AML-193 (cell line): ENCODE data around the gene PPIF.
"Not testable (repeated sequence)": the region's sequence is repeated elsewhere in the genome, so short reads cannot be mapped to it uniquely, and the experiment has no call there.

Experiments
- DNase-seq, 2 experiments: peaks; one replicate each; lab custom pipeline; 2025; lab: John Stamatoyannopoulos, UW

The PPIF gene

DNA sequence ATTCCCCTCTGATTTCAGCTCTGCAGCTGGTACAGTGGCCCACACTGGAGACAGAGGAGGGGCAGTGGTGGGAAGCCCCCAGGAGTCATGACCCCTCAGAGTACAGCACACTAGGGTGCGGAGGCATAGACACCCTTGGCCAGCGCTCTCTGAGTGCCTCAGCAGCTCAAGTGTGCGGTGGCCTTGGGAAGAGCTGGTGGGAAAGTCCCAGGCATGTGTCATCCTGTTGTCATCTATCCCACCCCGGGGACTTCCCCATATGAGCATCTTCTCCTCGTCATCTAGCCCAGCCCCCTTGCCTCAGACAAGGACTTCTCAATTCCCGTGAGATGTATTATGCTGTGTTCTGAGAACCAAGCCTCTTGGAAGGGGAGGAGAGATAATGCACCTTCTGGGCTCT, 15.6 kb upstream of the PPIF start:
- DNase-seq: no peak

DNA sequence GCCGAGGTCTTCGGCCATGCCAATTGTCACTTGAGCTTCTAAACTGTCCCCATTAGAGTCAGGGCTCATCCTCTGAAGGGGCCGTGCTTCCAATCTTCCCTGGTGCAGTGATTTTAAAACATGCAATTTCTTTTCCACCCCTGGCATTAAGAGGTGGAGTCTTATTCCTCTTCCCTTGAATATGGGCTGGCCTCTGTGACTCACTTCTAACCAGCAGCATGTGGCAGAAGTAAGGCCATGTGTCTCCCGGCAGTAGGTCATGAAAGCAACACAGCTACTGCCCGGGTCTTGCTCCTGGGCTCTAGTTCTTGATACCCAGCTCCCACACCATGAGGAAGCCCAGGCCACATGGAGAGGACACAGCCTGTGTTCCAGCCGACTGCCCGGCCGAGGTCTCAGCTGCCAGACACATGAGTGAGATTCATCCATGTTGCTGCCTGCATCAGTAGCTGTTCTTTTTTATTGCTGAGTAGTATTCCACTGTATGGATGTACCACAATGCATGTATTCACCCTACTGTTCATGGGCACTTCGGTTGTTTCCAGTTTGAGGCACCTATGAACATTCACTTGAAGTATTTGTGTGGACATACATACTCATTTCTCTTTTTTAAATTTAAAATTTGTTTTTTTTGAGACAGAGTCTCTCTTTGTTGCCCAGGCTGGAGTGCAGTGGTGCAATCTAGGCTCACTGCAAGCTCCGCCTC, 14.5 kb upstream of the PPIF start:
- not testable (repeated sequence) for DNase-seq

GRCh38 chr10:79333513-79333912, 13.8 kb upstream of the PPIF start:
- DNase-seq: no peak

- no peak for DNase-seq
These were observed 12.7 kb upstream of the PPIF start for GRCh38 chr10:79334573-79334972.

GRCh38 chr10:79335094-79335469, 12.2 kb upstream of the PPIF start:
- DNase-seq: no peak

GRCh38 chr10:79335470-79336235, 11.6 kb upstream of the PPIF start:
- no peak for DNase-seq

- DNase-seq: no peak
These were observed 11.0 kb upstream of the PPIF start for GRCh38 chr10:79336276-79336675.

DNA sequence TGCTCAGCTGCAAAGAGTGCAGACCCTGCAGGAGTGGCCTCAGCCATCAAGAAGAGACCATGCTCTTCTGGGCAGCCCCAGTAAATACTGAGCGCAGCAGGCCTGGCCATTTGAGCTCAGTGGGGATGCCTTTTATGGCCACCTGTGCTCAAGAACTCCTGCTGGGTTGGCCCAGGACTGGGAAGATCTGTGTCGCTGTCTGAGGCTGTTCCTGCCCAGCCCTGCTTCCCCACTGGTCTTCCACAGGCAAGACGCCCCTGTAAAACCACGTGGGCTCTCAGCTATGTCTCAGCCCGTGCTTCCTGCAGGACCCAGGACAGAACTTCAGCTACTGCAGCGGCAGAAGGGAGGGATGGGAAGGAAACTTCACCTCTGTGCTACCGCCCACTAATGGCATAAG, 10.5 kb upstream of the PPIF start:
- DNase-seq: no peak

DNA sequence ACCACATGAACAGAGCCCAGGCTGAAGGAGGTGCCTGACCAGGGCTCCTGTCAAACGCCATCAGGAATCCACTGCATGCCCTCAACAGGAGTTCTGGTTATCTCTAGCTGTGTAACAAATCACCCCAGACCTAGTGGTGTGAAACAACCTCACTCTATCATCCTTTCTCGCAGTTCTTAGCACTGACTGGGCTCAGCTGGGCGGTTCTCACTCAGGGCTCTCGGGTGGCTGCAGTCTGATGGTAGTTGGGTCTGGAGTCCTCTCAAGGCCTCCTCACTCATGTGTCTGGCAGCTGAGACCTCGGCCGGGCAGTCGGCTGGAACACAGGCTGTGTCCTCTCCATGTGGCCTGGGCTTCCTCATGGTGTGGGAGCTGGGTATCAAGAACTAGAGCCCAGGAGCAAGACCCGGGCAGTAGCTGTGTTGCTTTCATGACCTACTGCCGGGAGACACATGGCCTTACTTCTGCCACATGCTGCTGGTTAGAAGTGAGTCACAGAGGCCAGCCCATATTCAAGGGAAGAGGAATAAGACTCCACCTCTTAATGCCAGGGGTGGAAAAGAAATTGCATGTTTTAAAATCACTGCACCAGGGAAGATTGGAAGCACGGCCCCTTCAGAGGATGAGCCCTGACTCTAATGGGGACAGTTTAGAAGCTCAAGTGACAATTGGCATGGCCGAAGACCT, 9.3 kb upstream of the PPIF start:
- DNase-seq: not testable (repeated sequence)

DNA sequence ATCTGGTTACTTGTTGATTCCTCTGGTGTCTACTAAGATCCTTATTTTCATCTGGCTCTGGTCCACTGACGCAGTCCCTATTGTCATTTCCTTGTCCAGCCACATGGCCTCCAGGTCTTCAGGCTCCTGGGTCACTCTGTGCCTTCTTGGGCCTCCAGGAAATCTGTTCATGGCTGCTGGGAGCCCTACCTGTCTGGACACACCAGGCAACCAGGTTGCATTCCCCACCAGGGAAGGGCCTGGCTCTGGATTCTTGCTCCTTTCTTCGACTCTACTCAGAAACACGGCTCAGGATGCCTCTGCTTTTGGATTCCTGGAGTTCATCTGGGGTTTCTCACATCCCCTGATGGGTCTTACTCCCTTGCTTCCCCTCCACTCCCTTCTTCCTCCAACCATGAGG, 8.0 kb upstream of the PPIF start:
- no peak for DNase-seq

GRCh38 chr10:79340646-79341244, 6.5 kb upstream of the PPIF start:
- DNase-seq: no peak

- DNase-seq: no peak
These were observed 4.9 kb upstream of the PPIF start for GRCh38 chr10:79342295-79342761.

DNA sequence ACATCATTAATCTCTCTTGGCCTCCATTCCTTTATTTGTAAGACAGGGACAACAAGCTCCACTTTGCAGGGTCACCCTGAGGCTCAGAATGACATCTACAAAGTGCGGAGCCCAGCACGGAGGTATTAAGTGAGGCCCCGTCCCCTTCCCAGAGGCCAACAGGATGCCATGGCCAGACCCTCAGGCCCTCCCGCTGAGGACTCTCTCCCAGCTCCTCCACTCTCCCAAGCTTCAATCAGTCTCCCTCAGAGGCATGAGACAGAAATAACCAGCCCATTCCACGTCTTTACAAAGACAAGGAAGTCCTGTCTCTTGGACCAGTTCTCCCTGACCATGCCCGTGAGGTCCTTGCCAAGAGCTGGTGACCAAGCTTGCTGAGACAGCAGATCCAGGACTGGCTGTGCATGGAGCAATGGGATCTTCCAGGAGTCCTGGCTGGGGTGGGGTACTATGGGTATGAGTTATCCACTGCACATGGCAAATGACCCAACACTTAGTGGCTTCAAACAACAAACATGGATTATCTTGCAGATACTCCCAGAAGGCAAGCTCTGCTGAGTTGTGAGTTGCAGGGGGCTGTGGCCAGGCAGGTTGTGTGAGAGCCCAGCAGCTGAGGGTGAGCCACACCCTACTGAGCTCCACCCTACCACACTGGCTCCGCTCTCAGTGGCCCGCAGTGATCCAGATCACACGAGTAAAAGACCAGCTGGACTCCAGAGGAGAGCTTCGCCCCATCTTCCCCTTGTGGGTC, 4.3 kb upstream of the PPIF start:
- no peak for DNase-seq

- no peak for DNase-seq
These were observed 2.6 kb upstream of the PPIF start for GRCh38 chr10:79344502-79345195.

- DNase-seq: peak; percentile 72
These were observed 1.8 kb upstream of the PPIF start for GRCh38 chr10:79345241-79346011.

- DNase-seq: no peak
These were observed 1.3 kb upstream of the PPIF start for GRCh38 chr10:79346012-79346340.

DNA sequence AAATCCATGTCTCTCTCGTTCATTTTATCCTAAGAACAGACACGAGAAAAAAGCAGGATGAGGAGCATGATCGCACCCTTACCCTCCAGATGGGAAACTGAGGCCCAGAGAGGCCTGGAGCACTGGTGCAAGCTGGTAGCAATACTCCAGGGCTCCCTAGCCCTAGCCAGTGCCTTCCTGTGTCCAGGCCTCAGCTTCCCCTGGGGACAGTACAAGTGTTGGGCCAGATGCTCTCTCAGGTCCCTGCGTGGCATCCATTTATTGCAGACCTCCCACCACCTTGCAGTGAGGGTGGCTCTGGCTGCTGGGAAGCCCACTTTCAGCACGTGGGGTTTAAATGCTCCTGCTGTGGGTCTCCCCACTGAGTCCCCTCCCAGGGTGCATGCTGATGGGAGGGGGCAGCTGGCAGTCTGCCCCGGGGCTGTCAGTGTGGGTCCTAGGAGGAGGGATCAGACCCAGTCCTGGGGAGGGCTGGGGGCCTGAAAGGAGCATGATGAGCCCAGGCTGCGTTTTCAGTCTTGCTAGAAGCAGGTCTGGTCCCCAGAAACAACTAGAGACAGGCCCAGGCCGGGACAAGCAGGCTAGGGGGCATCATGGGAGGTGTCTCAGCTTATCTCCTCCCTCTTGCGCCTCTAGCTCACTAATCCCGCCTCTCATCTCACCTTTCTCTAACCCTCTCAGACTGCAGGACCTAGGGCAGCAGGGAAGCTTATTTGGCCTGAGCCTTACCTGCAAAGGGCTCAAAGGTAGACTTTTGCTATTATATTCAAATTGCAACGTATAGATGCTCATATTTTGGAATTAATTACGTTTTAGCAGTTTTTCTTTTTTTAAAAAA, 662 bp upstream of the PPIF start:
- no peak for DNase-seq

DNA sequence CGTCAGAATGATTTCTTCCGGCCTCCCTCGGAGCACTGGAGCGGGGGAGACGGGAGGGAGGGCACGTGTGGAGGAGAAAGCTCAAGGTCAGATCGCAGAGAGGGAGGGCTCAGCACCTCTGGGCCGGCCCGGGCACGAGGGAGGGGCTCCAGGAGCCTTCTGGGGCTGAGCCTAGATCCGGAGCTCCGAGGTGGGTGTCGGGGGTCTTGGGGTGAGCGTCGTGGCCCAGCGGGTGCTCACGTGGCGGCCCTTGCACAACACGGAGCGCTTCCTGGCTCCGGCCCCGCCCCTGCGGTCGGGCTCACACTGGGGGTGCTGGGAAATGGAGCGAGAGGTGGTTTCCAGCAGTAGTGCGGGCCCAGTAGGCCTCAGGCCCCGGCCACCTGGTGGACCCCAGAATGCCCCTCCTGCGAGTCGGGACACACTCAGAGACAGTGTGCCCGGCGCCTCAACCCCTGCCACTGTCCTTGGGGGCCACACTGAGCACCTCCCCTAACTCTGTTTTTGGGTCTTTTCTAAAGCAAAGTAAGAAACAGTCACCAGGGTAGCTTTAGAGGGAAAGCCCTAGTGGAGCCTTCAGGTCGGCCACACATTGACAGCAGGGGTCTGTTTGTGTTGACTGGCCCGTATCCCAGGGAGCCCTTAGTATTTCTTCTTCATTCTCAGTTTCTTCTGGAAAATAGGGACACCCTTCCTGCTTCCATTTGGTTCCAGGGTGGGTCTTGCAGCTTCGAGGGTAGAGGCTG, 798 bp downstream of the PPIF start:
- peak; percentile 46 to 49 for DNase-seq

- DNase-seq: no peak
These were observed 1.3 kb downstream of the PPIF start for GRCh38 chr10:79348640-79348988.
